Neural crest cell (in vitro differentiated cells): ENCODE results near the gene ARRB2. TPM values are rescaled to one million over a fixed set of nuclear protein-coding genes. Genes with fewer than 3 reads are reported as not detected.

ENCODE experiments used
- DNase-seq: peaks from one replicate; pipeline ENCODE4 v3.0.0; 2021; ENCODE audit warnings: low read depth, mixed read lengths, low spot score
- H3K27ac Mint-ChIP-seq: one replicate; pipeline ENCODE4 v1.8.0; 2021; ENCODE audit warnings: mild to moderate bottlenecking, mixed read lengths; ENCODE audit not compliant: unreplicated experiment
- H3K27me3 Mint-ChIP-seq: 2 replicates; pipeline ENCODE4 v1.8.0; 2021; ENCODE audit warnings: low read depth, mild to moderate bottlenecking, mixed read lengths
- H3K36me3 Mint-ChIP-seq: 2 replicates; pipeline ENCODE4 v1.8.0; 2021; ENCODE audit warnings: low read depth, mild to moderate bottlenecking, mixed read lengths
- H3K4me1 Mint-ChIP-seq: 2 replicates; pipeline ENCODE4 v1.8.0; 2021; ENCODE audit warnings: mixed read lengths
- H3K4me3 Mint-ChIP-seq: one replicate; pipeline ENCODE4 v1.8.0; 2021; ENCODE audit warnings: mild to moderate bottlenecking, mixed read lengths
- H3K9me3 Mint-ChIP-seq: 2 replicates; pipeline ENCODE4 v1.8.0; 2021; ENCODE audit warnings: mixed read lengths
- CTCF ChIP-seq: fragments of 200-600 bp; sonication (generic); conservative IDR thresholded peaks from 2 replicates; pipeline ENCODE4 v1.5.0; 2021; ENCODE audit warnings: antibody characterized with exemption, mild to moderate bottlenecking
- total RNA-seq: library from RNA; stranded (reverse); gene quantifications from 2 replicates; pipeline ENCODE4 v1.2.1, GENCODE V29; 2021

Gene ARRB2
- total RNA-seq, 1 donor from 2014 or later: 73.4 TPM

GRCh38 chr17:4734857-4735475, 24.5 kb downstream of the ARRB2 start:
- H3K36me3 Mint-ChIP-seq: no peaks in the 10 kb centered on the region
- no peaks in the 10 kb centered on the region for H3K9me3 Mint-ChIP-seq
- H3K27me3 Mint-ChIP-seq: peaks cover 62% of the 10 kb centered on the region
- peak overlapping the region; percentile 36 for H3K4me3 Mint-ChIP-seq
- no peak for TF ChIP-seq CTCF
- peaks cover 22% of the 10 kb centered on the region for H3K4me1 Mint-ChIP-seq
- no peak for DNase-seq
- H3K27ac Mint-ChIP-seq: no peak overlapping the region

- no peaks in the 10 kb centered on the region for H3K36me3 Mint-ChIP-seq
- peaks cover 21% of the 10 kb centered on the region for H3K4me1 Mint-ChIP-seq
- no peaks in the 10 kb centered on the region for H3K9me3 Mint-ChIP-seq
- no peak for TF ChIP-seq CTCF
- peaks cover 73% of the 10 kb centered on the region for H3K27me3 Mint-ChIP-seq
- no peak overlapping the region for H3K27ac Mint-ChIP-seq
- peak overlapping the region; percentile 61 for H3K4me3 Mint-ChIP-seq
- DNase-seq: no peak
Measured at GRCh38 chr17:4735876-4736651, 25.6 kb downstream of the ARRB2 start.

- Mint-ChIP-seq H3K9me3 (no peaks in the 10 kb centered on the region), H3K27ac (no peak overlapping the region), H3K4me3 (peak overlapping the region; percentile 81), H3K4me1 (peaks cover 13% of the 10 kb centered on the region), H3K36me3 (no peaks in the 10 kb centered on the region), H3K27me3 (peaks cover 90% of the 10 kb centered on the region)
- TF ChIP-seq CTCF: no peak
- DNase-seq: no peak
Measured at GRCh38 chr17:4738136-4739121, 28.0 kb downstream of the ARRB2 start.

- Mint-ChIP-seq H3K27ac (no peak within 1 kb of the TSS), H3K4me3 (peak within 1 kb of the TSS; percentile 85), H3K4me1 (peaks cover 13% of the 10 kb centered on the region), H3K9me3 (no peaks in the 10 kb centered on the region), H3K36me3 (no peaks in the 10 kb centered on the region), H3K27me3 (peaks cover 95% of the 10 kb centered on the region)
- TF ChIP-seq CTCF: no peak
- peak; percentile 13 for DNase-seq
Measured at GRCh38 chr17:4739122-4740024, 28.9 kb downstream of the ARRB2 start, which contains the start of the genes CXCL16 and ZMYND15. TSS of gene CXCL16 (minus strand) at chr17:4739928. CDS start at chr17:4739339, 589 bp downstream. TSS of gene ZMYND15 (plus strand) at chr17:4739833. CDS start at chr17:4740549, 716 bp downstream.
